ENCODE results near the gene DGKH. TPM values are rescaled to one million over a fixed set of nuclear protein-coding genes. Genes with fewer than 3 reads are reported as not detected.

Gene DGKH
- total and polyA plus RNA-seq, 9 of the 15 experiments (the other 6 are each of a cell fraction or from before 2014, with no cell fraction given): 0.38 to 4.4 (median 3.1) TPM

DNA sequence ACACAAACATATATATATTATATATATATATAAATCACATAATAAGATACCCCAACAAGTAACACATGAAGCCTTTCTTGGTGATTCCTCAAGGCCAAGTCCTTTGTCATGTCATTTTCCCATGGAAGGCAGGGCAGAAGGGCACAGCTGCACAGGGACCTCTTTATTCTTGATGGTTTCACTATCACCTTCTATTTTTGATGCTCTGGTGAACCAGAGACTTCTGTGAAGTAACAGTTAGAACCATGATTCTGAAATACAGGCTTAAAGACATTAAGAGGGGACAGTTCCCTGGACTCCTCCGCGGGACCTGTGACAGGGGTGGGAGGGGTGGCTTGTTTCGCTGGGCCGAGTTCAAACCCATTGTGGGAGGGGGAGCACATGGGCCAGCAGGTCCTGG is 104.0 kb downstream of the DGKH start (continued):
- TF ChIP-seq, protein P1, sequence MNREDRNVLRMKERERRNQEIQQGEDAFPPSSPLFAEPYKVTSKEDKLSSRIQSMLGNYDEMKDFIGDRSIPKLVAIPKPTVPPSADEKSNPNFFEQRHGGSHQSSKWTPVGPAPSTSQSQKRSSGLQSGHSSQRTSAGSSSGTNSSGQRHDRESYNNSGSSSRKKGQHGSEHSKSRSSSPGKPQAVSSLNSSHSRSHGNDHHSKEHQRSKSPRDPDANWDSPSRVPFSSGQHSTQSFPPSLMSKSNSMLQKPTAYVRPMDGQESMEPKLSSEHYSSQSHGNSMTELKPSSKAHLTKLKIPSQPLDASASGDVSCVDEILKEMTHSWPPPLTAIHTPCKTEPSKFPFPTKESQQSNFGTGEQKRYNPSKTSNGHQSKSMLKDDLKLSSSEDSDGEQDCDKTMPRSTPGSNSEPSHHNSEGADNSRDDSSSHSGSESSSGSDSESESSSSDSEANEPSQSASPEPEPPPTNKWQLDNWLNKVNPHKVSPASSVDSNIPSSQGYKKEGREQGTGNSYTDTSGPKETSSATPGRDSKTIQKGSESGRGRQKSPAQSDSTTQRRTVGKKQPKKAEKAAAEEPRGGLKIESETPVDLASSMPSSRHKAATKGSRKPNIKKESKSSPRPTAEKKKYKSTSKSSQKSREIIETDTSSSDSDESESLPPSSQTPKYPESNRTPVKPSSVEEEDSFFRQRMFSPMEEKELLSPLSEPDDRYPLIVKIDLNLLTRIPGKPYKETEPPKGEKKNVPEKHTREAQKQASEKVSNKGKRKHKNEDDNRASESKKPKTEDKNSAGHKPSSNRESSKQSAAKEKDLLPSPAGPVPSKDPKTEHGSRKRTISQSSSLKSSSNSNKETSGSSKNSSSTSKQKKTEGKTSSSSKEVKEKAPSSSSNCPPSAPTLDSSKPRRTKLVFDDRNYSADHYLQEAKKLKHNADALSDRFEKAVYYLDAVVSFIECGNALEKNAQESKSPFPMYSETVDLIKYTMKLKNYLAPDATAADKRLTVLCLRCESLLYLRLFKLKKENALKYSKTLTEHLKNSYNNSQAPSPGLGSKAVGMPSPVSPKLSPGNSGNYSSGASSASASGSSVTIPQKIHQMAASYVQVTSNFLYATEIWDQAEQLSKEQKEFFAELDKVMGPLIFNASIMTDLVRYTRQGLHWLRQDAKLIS (CRISPR knock-in tag; IDR thresholded peaks at IDR 0.05): no peak

DNA sequence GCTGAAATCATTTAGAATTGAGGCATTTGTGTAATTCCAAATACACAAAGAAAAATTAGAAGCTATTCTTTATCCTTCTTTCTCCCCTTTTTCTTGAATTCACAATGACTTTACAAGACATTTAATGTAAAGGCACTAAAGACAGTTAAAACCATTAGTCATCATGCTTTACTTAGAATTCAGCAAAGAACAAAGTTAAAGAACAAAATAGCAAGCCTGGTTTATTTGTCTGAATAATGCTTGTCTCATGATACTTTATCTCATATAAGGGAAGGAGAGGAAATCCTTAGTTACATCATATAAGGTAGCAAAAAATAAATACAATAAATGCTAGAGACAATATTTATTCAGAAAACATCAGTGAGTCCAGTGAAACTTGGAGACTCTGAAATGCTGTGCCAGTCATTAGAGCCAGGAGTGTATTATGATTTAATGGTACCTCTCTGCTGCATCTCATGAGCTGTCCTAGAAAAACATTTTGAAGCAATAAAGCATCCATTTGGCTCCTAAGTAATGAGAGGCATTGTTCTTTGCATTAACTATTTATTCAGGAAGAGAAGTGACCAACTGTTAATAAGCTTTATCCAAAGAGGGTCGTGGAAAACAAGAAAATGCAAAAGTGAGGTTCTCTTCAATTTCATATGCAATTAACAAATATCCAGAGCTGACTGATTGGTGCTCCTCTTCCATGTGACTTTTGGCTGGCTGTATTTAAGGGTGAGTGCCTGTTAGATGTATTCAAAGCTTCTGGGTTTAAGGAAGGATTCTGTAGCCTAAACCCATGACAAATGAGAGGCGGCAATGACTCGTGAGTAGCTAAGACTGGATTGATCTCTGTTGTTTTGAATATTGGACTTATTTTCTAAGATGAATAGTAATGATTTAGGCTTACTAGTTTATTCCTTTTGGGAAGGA is 105.0 kb downstream of the DGKH start:
- Histone ChIP-seq H3K9me1 (ENCODE audit: control insufficient read depth, insufficient read depth, low read length) (no peaks in the 10 kb centered on the region), H3K4me1 (replicated peaks in 1 of 2; ENCODE audit: control insufficient read depth in 2 of 2, insufficient read depth in 2 of 2, low read length in 2 of 2) (0 out of 5 replicates have a peak, but pooled peaks cover 0 to 2% of the 10 kb centered on the region in 2 experiments), H3K4me2 (ENCODE audit: insufficient read depth, low read length) (no peak overlapping the region), H2AFZ (ENCODE audit: low read depth, low read length) (0 out of 2 replicates have a peak overlapping the region, but pooled peaks have one; percentile 8), H3K9ac (ENCODE audit: insufficient read depth in 1 of 2, low read depth in 2 of 2, low read length in 2 of 2) (no peak overlapping the region), H3K4me3 (no peak overlapping the region), H3K27me3 (ENCODE audit: control insufficient read depth in 2 of 2, insufficient read depth in 2 of 2, low read length in 2 of 2) (no peaks in the 10 kb centered on the region), H3K36me3 (ENCODE audit: control insufficient read depth, insufficient read depth, low read length) (peaks cover 2% of the 10 kb centered on the region; the same call in 1 of the 3 replicates), H3K9me3 (replicated peaks; ENCODE audit: control insufficient read depth, insufficient read depth, low read depth, low read length) (no peaks in the 10 kb centered on the region), H3K79me2 (ENCODE audit: control insufficient read depth, insufficient read depth, low read length) (no peaks in the 10 kb centered on the region), H3K27ac (ENCODE audit: extremely low read depth, low read depth, low read length) (no peak overlapping the region), H4K20me1 (replicated peaks; ENCODE audit: control insufficient read depth, insufficient read depth, low read length) (no peaks in the 10 kb centered on the region)
- ChIA-PET CTCF (ENCODE audit: low intra/inter-chr PET ratio) (no interaction called here), POLR2A (interaction anchor here (1.3 kb wide), 1 partner anchor 18 kb away, joined by 3 read pairs; no protein-coding TSS in a partner anchor)
- no TSS peak for BruUV-seq (replicated peaks)
- FAIRE-seq (no peak), ATAC-seq (no peak), DNase-seq (ENCODE audit: extremely low read depth in 1 of 4, low spot score in 3 of 4) (no peak)
- intact Hi-C loops (cut with micrococcal nuclease) (no loop called here), in situ Hi-C loops (cut with MboI) (no loop called here)
- TF ChIP-seq ZNF717 (CRISPR knock-in tag; IDR thresholded peaks at IDR 0.05) (no peak), ZNF316 (IDR thresholded peaks at IDR 0.05) (0 out of 2 replicates have a peak, but pooled peaks have one; percentile 16), NFYB (IDR thresholded peaks at IDR 0.05; ENCODE audit: extremely low read depth, insufficient read length) (peak; percentile 35), C11orf30 (IDR thresholded peaks at IDR 0.05; ENCODE audit: low read depth) (peak; percentile 48; the same call in 1 of the 2 replicates)
- 64% methylated on average over 3 of the region's 3 CpGs for WGBS (ENCODE audit: insufficient coverage, low coverage, missing lambda C conversion rate)

All from K562 (cell line).